Neural progenitor cell (in vitro differentiated cells): ENCODE measurements around the gene RARRES2. TPM values are rescaled to one million over a fixed set of nuclear protein-coding genes. Genes with fewer than 3 reads are reported as not detected.
A peak's percentile ranks its signal among the peaks of the same experiment; 100 is the strongest.

Experiments
- DNase-seq: peaks from one replicate; pipeline ENCODE4 v3.0.0-alpha.2; 2016; ENCODE audit warnings: low spot score
- H2AFZ ChIP-seq: fragments of 200-600 bp; sonication (generic); replicated peaks from 2 replicates; pipeline ENCODE4 v1.6.1; 2016; ENCODE audit warnings: antibody characterized with exemption
- H3F3A ChIP-seq: fragments of 200-600 bp; sonication (generic); 2 replicates; pipeline ENCODE4 v1.6.1; 2016; ENCODE audit warnings: antibody characterized with exemption, low read depth
- H3K27ac ChIP-seq: fragments of 200-600 bp; sonication (generic); 2 replicates; pipeline ENCODE4 v1.5.1; 2016; ENCODE audit warnings: mild to moderate bottlenecking
- H3K27me3 ChIP-seq: fragments of 200-600 bp; sonication (generic); 2 replicates; pipeline ENCODE4 v1.6.1; 2016; ENCODE audit warnings: mild to moderate bottlenecking, moderate library complexity
- H3K36me3 ChIP-seq: fragments of 200-600 bp; sonication (generic); 2 replicates; pipeline ENCODE4 v1.5.1; 2016
- H3K4me1 ChIP-seq: fragments of 200-600 bp; sonication (generic); 2 replicates; pipeline ENCODE4 v1.6.1; 2016; ENCODE audit warnings: mixed run types
- H3K4me2 ChIP-seq: fragments of 200-600 bp; sonication (generic); 2 replicates; pipeline ENCODE4 v1.6.1; 2016
- H3K4me3 ChIP-seq: fragments of 200-600 bp; sonication (generic); 2 replicates; pipeline ENCODE4 v1.5.1; 2016
- H3K79me2 ChIP-seq: fragments of 200-600 bp; sonication (generic); 2 replicates; pipeline ENCODE4 v1.6.1; 2016; ENCODE audit warnings: low read depth
- H3K9ac ChIP-seq: fragments of 200-600 bp; sonication (generic); 2 replicates; pipeline ENCODE4 v1.6.1; 2016
- H3K9me3 ChIP-seq: fragments of 200-600 bp; sonication (generic); 2 replicates; pipeline ENCODE4 v1.5.1; 2016; ENCODE audit warnings: low read depth
- H4K20me1 ChIP-seq: fragments of 200-600 bp; sonication (generic); 2 replicates; pipeline ENCODE4 v1.6.1; 2016; ENCODE audit warnings: low read depth
- H3K27ac Mint-ChIP-seq: 3 replicates; pipeline ENCODE4 v1.8.0; 2021; ENCODE audit warnings: mixed read lengths
- H3K27me3 Mint-ChIP-seq: 2 replicates; pipeline ENCODE4 v1.8.0; 2022; ENCODE audit warnings: low read depth, mild to moderate bottlenecking, inconsistent platforms, moderate library complexity, mixed read lengths; ENCODE audit not compliant: insufficient read depth
- H3K36me3 Mint-ChIP-seq: 3 replicates; pipeline ENCODE4 v1.8.0; 2021; ENCODE audit warnings: mixed read lengths
- H3K4me1 Mint-ChIP-seq: 3 replicates; pipeline ENCODE4 v1.8.0; 2021; ENCODE audit warnings: mixed read lengths
- H3K4me3 Mint-ChIP-seq: 3 replicates; pipeline ENCODE4 v1.8.0; 2021; ENCODE audit warnings: mild to moderate bottlenecking, moderate library complexity, mixed read lengths
- H3K9me3 Mint-ChIP-seq: 3 replicates; pipeline ENCODE4 v1.8.0; 2020; ENCODE audit warnings: mixed read lengths
- EZH2 ChIP-seq: fragments of 200-600 bp; sonication (generic); IDR thresholded peaks from 2 replicates; pipeline ENCODE4 v1.6.1; 2017; ENCODE audit warnings: antibody characterized with exemption, mild to moderate bottlenecking, moderate library complexity
- EZH2phosphoT487 ChIP-seq: fragments of 200-600 bp; sonication (generic); IDR thresholded peaks from 2 replicates; pipeline ENCODE4 v1.6.1; 2017; ENCODE audit warnings: antibody characterized with exemption
- total RNA-seq: library from RNA; depleted of rRNA; stranded (reverse); fragments of >200 nt; gene quantifications from 2 replicates; pipeline ENCODE4 v1.2.3, GENCODE V29; 2015; ENCODE audit warnings: low replicate concordance
- TF ChIP-seq, protein P1 (sequence below): fragments of 200-600 bp; sonication (generic); IDR thresholded peaks from 2 replicates; pipeline ENCODE4 v1.5.1; 2017; ENCODE audit warnings: antibody characterized with exemption, mild to moderate bottlenecking

Gene RARRES2
- total RNA-seq, 1 donor from 2014 or later: 0.19 TPM

DNA sequence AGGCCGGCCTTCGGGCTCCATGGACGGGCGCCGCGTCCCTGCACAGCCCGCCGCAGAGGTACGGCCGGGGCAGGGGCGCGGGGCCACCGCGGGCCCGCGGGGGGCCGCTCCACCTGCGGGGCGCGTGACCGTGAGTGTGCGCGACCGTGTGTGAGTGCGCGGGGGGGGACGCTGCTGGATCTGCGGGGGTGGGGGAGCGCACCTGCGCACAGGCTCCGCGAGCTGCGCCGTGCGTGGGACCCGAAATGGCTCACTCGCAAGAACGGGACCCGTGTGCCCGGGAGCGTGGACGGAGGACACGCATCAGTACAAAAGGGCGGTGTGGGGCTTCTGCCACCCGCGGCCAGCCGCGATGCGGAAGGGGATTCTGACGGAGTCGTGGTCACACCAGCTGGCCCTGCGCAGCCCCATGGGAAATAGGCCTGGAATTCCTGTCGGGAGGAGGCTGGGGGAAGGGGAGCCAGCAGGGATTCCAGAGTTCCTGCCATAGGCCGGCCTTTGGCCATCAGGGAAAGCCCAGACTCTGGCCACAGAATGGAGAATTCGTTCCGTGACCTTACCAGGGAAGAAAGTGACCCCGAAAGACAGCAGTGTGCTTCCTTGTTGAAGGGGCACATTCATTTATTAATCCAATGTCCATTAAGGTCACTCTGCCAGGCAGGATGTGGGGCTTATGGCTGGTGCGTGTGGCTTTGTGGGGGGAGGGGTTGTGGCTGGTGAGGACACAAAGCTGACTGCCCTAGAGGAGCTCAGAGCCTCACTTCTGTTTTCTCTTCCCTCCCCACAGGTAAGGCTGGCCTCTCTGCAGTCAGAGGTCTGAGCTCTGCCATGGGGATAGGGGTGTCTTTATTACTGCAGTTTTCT is 27.7 kb upstream of the RARRES2 start:
- Histone ChIP-seq H3K4me2 (peak overlapping the region; percentile 96), H3K9ac (peak overlapping the region; percentile 72), H3K27ac (peak overlapping the region; percentile 95), H2AFZ (no peak overlapping the region), H3K9me3 (no peaks in the 10 kb centered on the region), H3K27me3 (no peaks in the 10 kb centered on the region), H3K79me2 (peaks cover 54% of the 10 kb centered on the region), H3K4me3 (peak overlapping the region; percentile 79), H3F3A (peaks cover 36% of the 10 kb centered on the region), H3K36me3 (no peaks in the 10 kb centered on the region), H4K20me1 (peaks cover 12% of the 10 kb centered on the region), H3K4me1 (peaks cover 19% of the 10 kb centered on the region)
- Mint-ChIP-seq H3K4me3 (peak overlapping the region; percentile 96), H3K4me1 (peaks cover 57% of the 10 kb centered on the region), H3K27me3 (no peaks in the 10 kb centered on the region), H3K27ac (peak overlapping the region; percentile 98), H3K9me3 (no peaks in the 10 kb centered on the region), H3K36me3 (peaks cover 11% of the 10 kb centered on the region)
- DNase-seq: peak; percentile 92
- TF ChIP-seq EZH2phosphoT487 (no peak), EZH2 (no peak)
- TF ChIP-seq, protein P1, sequence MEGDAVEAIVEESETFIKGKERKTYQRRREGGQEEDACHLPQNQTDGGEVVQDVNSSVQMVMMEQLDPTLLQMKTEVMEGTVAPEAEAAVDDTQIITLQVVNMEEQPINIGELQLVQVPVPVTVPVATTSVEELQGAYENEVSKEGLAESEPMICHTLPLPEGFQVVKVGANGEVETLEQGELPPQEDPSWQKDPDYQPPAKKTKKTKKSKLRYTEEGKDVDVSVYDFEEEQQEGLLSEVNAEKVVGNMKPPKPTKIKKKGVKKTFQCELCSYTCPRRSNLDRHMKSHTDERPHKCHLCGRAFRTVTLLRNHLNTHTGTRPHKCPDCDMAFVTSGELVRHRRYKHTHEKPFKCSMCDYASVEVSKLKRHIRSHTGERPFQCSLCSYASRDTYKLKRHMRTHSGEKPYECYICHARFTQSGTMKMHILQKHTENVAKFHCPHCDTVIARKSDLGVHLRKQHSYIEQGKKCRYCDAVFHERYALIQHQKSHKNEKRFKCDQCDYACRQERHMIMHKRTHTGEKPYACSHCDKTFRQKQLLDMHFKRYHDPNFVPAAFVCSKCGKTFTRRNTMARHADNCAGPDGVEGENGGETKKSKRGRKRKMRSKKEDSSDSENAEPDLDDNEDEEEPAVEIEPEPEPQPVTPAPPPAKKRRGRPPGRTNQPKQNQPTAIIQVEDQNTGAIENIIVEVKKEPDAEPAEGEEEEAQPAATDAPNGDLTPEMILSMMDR: no peak

DNA sequence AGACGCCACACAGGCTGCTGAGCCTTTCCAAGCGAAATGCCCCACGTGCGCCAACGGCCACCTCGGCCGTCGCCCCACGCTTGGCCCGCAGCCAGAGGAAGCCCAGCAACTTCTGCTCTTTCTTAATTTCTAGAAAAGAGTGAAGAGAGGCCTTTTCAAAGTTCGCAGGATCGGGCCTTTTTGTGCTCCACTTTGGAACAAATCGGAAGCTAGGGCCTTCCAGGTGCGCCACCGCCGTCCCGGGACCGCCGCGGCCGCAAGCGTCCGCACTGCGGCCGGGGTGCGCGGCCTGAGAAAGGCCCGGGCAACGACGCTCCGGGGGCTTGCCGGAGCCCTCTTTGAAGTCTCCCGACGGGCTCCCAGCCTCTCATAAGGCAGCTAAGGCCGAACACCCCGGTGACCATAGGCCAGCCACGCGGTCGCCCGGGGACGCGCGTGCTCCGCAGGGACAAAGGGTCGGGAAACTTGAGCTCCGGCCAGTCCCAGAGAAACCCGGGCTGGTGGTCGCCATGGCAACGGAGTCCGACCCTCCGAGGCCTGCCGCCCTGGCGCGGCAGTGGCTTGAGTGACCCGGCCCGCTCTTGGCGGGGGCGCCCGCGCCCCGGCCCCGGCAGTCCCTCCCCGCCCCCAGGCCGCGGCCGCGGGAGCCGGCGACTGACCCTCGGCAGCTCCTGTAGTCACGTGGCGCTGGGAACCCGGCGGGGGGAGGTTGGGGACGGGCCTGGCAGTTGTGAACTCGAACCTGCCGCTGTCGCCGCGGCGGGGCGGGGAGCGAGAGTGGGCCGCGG is 26.9 kb upstream of the RARRES2 start, which contains the start of gene REPIN1:
Gene REPIN1 (plus strand): TSS at position 727 of the 788 bp plus-strand sequence. CDS start 890 bp downstream, outside the sequence.
- H2AFZ ChIP-seq: peak within 1 kb of the TSS; percentile 82
- H3K9ac ChIP-seq: peak within 1 kb of the TSS; percentile 72
- no peaks in the 10 kb centered on the region for H3K27me3 ChIP-seq
- peaks cover 5% of the 10 kb centered on the region for H4K20me1 ChIP-seq
- peak within 1 kb of the TSS; percentile 95 for H3K27ac ChIP-seq
- H3K9me3 ChIP-seq: no peaks in the 10 kb centered on the region
- Mint-ChIP-seq H3K9me3 (no peaks in the 10 kb centered on the region), H3K27me3 (no peaks in the 10 kb centered on the region), H3K4me1 (peaks cover 57% of the 10 kb centered on the region), H3K4me3 (peak within 1 kb of the TSS; percentile 96), H3K27ac (peak within 1 kb of the TSS; percentile 98), H3K36me3 (peaks cover 5% of the 10 kb centered on the region)
- no peak for TF ChIP-seq EZH2
- TF ChIP-seq, protein P1: no peak
- TF ChIP-seq EZH2phosphoT487: no peak
- peaks cover 33% of the 10 kb centered on the region for H3F3A ChIP-seq
- peaks cover 46% of the 10 kb centered on the region for H3K79me2 ChIP-seq
- H3K4me3 ChIP-seq: peak within 1 kb of the TSS; percentile 79
- peak within 1 kb of the TSS; percentile 96 for H3K4me2 ChIP-seq
- H3K4me1 ChIP-seq: peaks cover 19% of the 10 kb centered on the region
- DNase-seq: peak; percentile 95
- H3K36me3 ChIP-seq: no peaks in the 10 kb centered on the region

DNA sequence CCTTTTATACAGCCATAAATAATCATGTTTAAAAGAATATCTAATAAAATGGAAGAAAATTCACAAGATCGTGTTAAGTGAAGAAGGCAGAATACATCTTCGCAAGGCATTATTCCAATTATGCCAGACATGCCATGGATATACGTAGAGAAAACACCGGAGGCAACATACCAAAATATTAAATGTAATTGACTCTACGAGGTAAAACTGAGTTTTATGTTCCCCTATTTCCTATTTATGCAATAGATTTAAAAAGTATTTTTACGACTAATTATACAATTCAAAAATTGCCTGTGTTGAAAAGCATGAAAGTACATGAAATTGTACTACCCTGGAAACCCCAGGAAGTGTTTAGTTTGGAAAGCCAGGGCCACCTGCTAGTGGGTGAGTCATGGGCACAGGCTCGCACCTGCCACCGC is 26.3 kb upstream of the RARRES2 start:
- peak overlapping the region; percentile 79 for H3K4me3 ChIP-seq
- no peaks in the 10 kb centered on the region for H3K9me3 Mint-ChIP-seq
- H3K4me2 ChIP-seq: peak overlapping the region; percentile 96
- no peaks in the 10 kb centered on the region for H3K27me3 Mint-ChIP-seq
- peaks cover 32% of the 10 kb centered on the region for H3F3A ChIP-seq
- no peak for DNase-seq
- no peaks in the 10 kb centered on the region for H3K36me3 ChIP-seq
- peaks cover 19% of the 10 kb centered on the region for H3K4me1 ChIP-seq
- H3K27ac ChIP-seq: no peak overlapping the region
- peaks cover 57% of the 10 kb centered on the region for H3K4me1 Mint-ChIP-seq
- H3K9me3 ChIP-seq: no peaks in the 10 kb centered on the region
- TF ChIP-seq EZH2phosphoT487: no peak
- TF ChIP-seq, protein P1: no peak
- H2AFZ ChIP-seq: peak overlapping the region; percentile 82
- H3K4me3 Mint-ChIP-seq: peak overlapping the region; percentile 85
- H3K27ac Mint-ChIP-seq: peak overlapping the region; percentile 98
- H3K79me2 ChIP-seq: peaks cover 39% of the 10 kb centered on the region
- peaks cover 5% of the 10 kb centered on the region for H3K36me3 Mint-ChIP-seq
- H3K27me3 ChIP-seq: no peaks in the 10 kb centered on the region
- H3K9ac ChIP-seq: no peak overlapping the region
- no peaks in the 10 kb centered on the region for H4K20me1 ChIP-seq
